ENCODE results near the gene KDM6A. TPM values are rescaled to one million over a fixed set of nuclear protein-coding genes. Genes with fewer than 3 reads are reported as not detected.
"Not testable (repeated sequence)": the region's sequence is repeated elsewhere in the genome, so short reads cannot be mapped to it uniquely, and the experiment has no call there.

KDM6A gene
- total RNA-seq, 2 donors from 2014 or later = 36.4 to 51.0 TPM

- Mint-ChIP-seq H3K4me3 (no peak overlapping the region), H3K9me3 (peaks cover 0 to 5% of the 10 kb centered on the region in 2 donors), H3K27ac (no peak overlapping the region), H3K27me3 (ENCODE audit: low read depth) (no peaks in the 10 kb centered on the region), H3K4me1 (ENCODE audit: low read depth) (no peaks in the 10 kb centered on the region), H3K36me3 (ENCODE audit: insufficient read depth in 2 of 2) (peaks cover 0 to 2% of the 10 kb centered on the region in 2 donors)
- ATAC-seq (replicated peaks in 1 of 2) (no peak), DNase-seq (no peak)
Measured at GRCh38 chrX:45134775-45135174, 261.8 kb downstream of the KDM6A start.

GRCh38 chrX:45135391-45136075, 262.5 kb downstream of the KDM6A start:
- ATAC-seq (replicated peaks in 1 of 2) = peak in 1 of 2 donors; percentile 4
- H3K4me1 Mint-ChIP-seq (ENCODE audit: low read depth); H3K27me3 Mint-ChIP-seq (ENCODE audit: low read depth); H3K9me3 Mint-ChIP-seq; H3K27ac Mint-ChIP-seq; H3K36me3 Mint-ChIP-seq (ENCODE audit: insufficient read depth in 2 of 2); H3K4me3 Mint-ChIP-seq; DNase-seq: not testable (repeated sequence)

- H3K27ac Mint-ChIP-seq = no peak overlapping the region
- no peak for ATAC-seq (replicated peaks in 1 of 2)
Measured at GRCh38 chrX:45137531-45137930, 264.5 kb downstream of the KDM6A start.

GRCh38 chrX:45138525-45138924, 265.5 kb downstream of the KDM6A start:
- DNase-seq = no peak
- peak; percentile 26 to 61 for ATAC-seq (replicated peaks in 1 of 2)

More at GRCh38 chrX:45137531-45137930, 264.5 kb downstream of the KDM6A start:
- Mint-ChIP-seq H3K4me1 (ENCODE audit: low read depth) (no peaks in the 10 kb centered on the region), H3K36me3 (ENCODE audit: insufficient read depth in 2 of 2) (no peaks in the 10 kb centered on the region), H3K9me3 (peaks cover 0 to 2% of the 10 kb centered on the region in 2 donors), H3K27me3 (ENCODE audit: low read depth) (no peaks in the 10 kb centered on the region), H3K4me3 (no peak overlapping the region)
- no peak for DNase-seq

GRCh38 chrX:45140812-45141211, 267.8 kb downstream of the KDM6A start:
- H3K27me3 Mint-ChIP-seq (ENCODE audit: low read depth) = no peaks in the 10 kb centered on the region
- DNase-seq (no peak), ATAC-seq (replicated peaks in 1 of 2) (no peak)
- no peaks in the 10 kb centered on the region for H3K9me3 Mint-ChIP-seq
- no peaks in the 10 kb centered on the region for H3K4me1 Mint-ChIP-seq (ENCODE audit: low read depth)
- H3K27ac Mint-ChIP-seq = no peak overlapping the region
- no peaks in the 10 kb centered on the region for H3K36me3 Mint-ChIP-seq (ENCODE audit: insufficient read depth in 2 of 2)
- H3K4me3 Mint-ChIP-seq = no peak overlapping the region

More at GRCh38 chrX:45138525-45138924, 265.5 kb downstream of the KDM6A start:
- H3K27ac Mint-ChIP-seq = no peak overlapping the region
- H3K9me3 Mint-ChIP-seq = peaks cover 0 to 2% of the 10 kb centered on the region in 2 donors
- H3K36me3 Mint-ChIP-seq (ENCODE audit: insufficient read depth in 2 of 2) = no peaks in the 10 kb centered on the region
- no peaks in the 10 kb centered on the region for H3K27me3 Mint-ChIP-seq (ENCODE audit: low read depth)
- H3K4me1 Mint-ChIP-seq (ENCODE audit: low read depth) = no peaks in the 10 kb centered on the region
- H3K4me3 Mint-ChIP-seq = no peak overlapping the region

GRCh38 chrX:45142185-45142584, 269.2 kb downstream of the KDM6A start:
- Mint-ChIP-seq H3K36me3 (ENCODE audit: insufficient read depth in 2 of 2) (no peaks in the 10 kb centered on the region), H3K27ac (no peak overlapping the region), H3K4me1 (ENCODE audit: low read depth) (no peaks in the 10 kb centered on the region), H3K4me3 (no peak overlapping the region), H3K9me3 (no peaks in the 10 kb centered on the region), H3K27me3 (ENCODE audit: low read depth) (no peaks in the 10 kb centered on the region)
- ATAC-seq (replicated peaks in 1 of 2) = no peak
- no peak for DNase-seq

GRCh38 chrX:45143455-45143854, 270.5 kb downstream of the KDM6A start:
- H3K4me3 Mint-ChIP-seq = no peak overlapping the region
- H3K36me3 Mint-ChIP-seq (ENCODE audit: insufficient read depth in 2 of 2) = no peaks in the 10 kb centered on the region
- ATAC-seq (replicated peaks in 1 of 2) (no peak), DNase-seq (no peak)
- H3K9me3 Mint-ChIP-seq = no peaks in the 10 kb centered on the region
- no peaks in the 10 kb centered on the region for H3K4me1 Mint-ChIP-seq (ENCODE audit: low read depth)
- no peak overlapping the region for H3K27ac Mint-ChIP-seq
- H3K27me3 Mint-ChIP-seq (ENCODE audit: low read depth) = no peaks in the 10 kb centered on the region

GRCh38 chrX:45145492-45146215, 272.7 kb downstream of the KDM6A start:
- ATAC-seq (replicated peaks in 1 of 2) (no peak), DNase-seq (no peak)
- no peaks in the 10 kb centered on the region for H3K4me1 Mint-ChIP-seq (ENCODE audit: low read depth)
- no peaks in the 10 kb centered on the region for H3K27me3 Mint-ChIP-seq (ENCODE audit: low read depth)
- H3K36me3 Mint-ChIP-seq (ENCODE audit: insufficient read depth in 2 of 2) = no peaks in the 10 kb centered on the region
- no peak overlapping the region for H3K27ac Mint-ChIP-seq
- no peaks in the 10 kb centered on the region for H3K9me3 Mint-ChIP-seq
- H3K4me3 Mint-ChIP-seq = no peak overlapping the region

GRCh38 chrX:45150821-45151220, 277.8 kb downstream of the KDM6A start:
- Mint-ChIP-seq H3K9me3 (no peaks in the 10 kb centered on the region), H3K27ac (no peak overlapping the region), H3K27me3 (ENCODE audit: low read depth) (no peaks in the 10 kb centered on the region), H3K4me1 (ENCODE audit: low read depth) (no peaks in the 10 kb centered on the region), H3K36me3 (ENCODE audit: insufficient read depth in 2 of 2) (no peaks in the 10 kb centered on the region), H3K4me3 (no peak overlapping the region)
- no peak for ATAC-seq (replicated peaks in 1 of 2)
- no peak for DNase-seq

- Mint-ChIP-seq H3K9me3 (no peaks in the 10 kb centered on the region), H3K36me3 (ENCODE audit: insufficient read depth in 2 of 2) (peaks cover 0 to 1% of the 10 kb centered on the region in 2 donors), H3K4me1 (ENCODE audit: low read depth) (no peaks in the 10 kb centered on the region), H3K27me3 (ENCODE audit: low read depth) (no peaks in the 10 kb centered on the region), H3K4me3 (no peak overlapping the region), H3K27ac (no peak overlapping the region)
- ATAC-seq (replicated peaks in 1 of 2) (no peak), DNase-seq (no peak)
Measured at GRCh38 chrX:45154033-45154360, 281.0 kb downstream of the KDM6A start.

- Mint-ChIP-seq H3K27ac (no peak overlapping the region), H3K4me3 (no peak overlapping the region), H3K36me3 (ENCODE audit: insufficient read depth in 2 of 2) (peaks cover 0 to 1% of the 10 kb centered on the region in 2 donors), H3K9me3 (no peaks in the 10 kb centered on the region), H3K27me3 (ENCODE audit: low read depth) (no peaks in the 10 kb centered on the region), H3K4me1 (ENCODE audit: low read depth) (no peaks in the 10 kb centered on the region)
- no peak for DNase-seq
- ATAC-seq (replicated peaks in 1 of 2) = no peak
Measured at GRCh38 chrX:45154462-45154861, 281.5 kb downstream of the KDM6A start.

GRCh38 chrX:45157647-45158046, 284.7 kb downstream of the KDM6A start:
- Mint-ChIP-seq H3K9me3 (peaks cover 0 to 3% of the 10 kb centered on the region in 2 donors), H3K36me3 (ENCODE audit: insufficient read depth in 2 of 2) (peaks cover 0 to 4% of the 10 kb centered on the region in 2 donors), H3K27ac (no peak overlapping the region), H3K27me3 (ENCODE audit: low read depth) (no peaks in the 10 kb centered on the region), H3K4me1 (ENCODE audit: low read depth) (no peaks in the 10 kb centered on the region), H3K4me3 (no peak overlapping the region)
- ATAC-seq (replicated peaks in 1 of 2) (no peak), DNase-seq (no peak)

Measured in activated T-cell treated with anti-CD3 and anti-CD28 coated beads, Interleukin-2, amount 50 U/mL, for 72 hours (primary cell).